K562 (cell line): ENCODE measurements around the gene PSAP.

Source experiments
- ARNT ChIP-seq, 2 experiments: fragments of 450-650 bp; IDR thresholded peaks; 2 replicates each; pipeline ENCODE4 v1.6.1; 2016; ENCODE audit warnings: mild to moderate bottlenecking in 1 of 2
- ATF3 ChIP-seq, 2 experiments: fragments of 450-650 bp in 1 of 2; sonication (generic) in 1 of 2; formaldehyde crosslinking in 1 of 2; IDR thresholded peaks in 1 of 2; conservative IDR thresholded peaks in 1 of 2; 2 replicates each; pipeline versions ENCODE4 v1.6.1 to v1.8.1; 2016 to 2023; ENCODE audit warnings: mild to moderate bottlenecking in 2 of 2, moderate library complexity in 2 of 2, inconsistent platforms in 1 of 2, missing genetic modification reagents in 1 of 2
- CCNT2 ChIP-seq: IDR thresholded peaks from 2 replicates; pipeline ENCODE4 v1.6.1; 2011; ENCODE audit warnings: borderline replicate concordance, low read depth, mild to moderate bottlenecking, moderate library complexity, mixed read lengths, low read length; ENCODE audit not compliant: insufficient read length; ENCODE audit errors: extremely low read depth
- CREB1 ChIP-seq, 2 experiments: sonication (generic) in 1 of 2; formaldehyde crosslinking in 1 of 2; IDR thresholded peaks; 2 replicates each; pipeline versions ENCODE4 v1.6.1 to v1.8.0; 2012 to 2022; ENCODE audit warnings: inconsistent platforms in 1 of 2, mild to moderate bottlenecking in 1 of 2, missing genetic modification reagents in 1 of 2, moderate library complexity in 1 of 2
- CTCF ChIP-seq, 3 experiments: IDR thresholded peaks in 2 of 3; conservative IDR thresholded peaks in 1 of 3; 2 replicates each; pipeline ENCODE4 v1.5.1; 2011 to 2012; ENCODE audit warnings: low read length in 3 of 3, mild to moderate bottlenecking in 3 of 3, control low read depth in 2 of 3, improper control_type of control experiment in 1 of 3, inconsistent platforms in 1 of 3, low read depth in 1 of 3, mixed read lengths in 1 of 3, moderate library complexity in 1 of 3; ENCODE audit not compliant: insufficient read depth in 2 of 3
- EP300 ChIP-seq: IDR thresholded peaks from 2 replicates; pipeline ENCODE4 v1.6.1; 2012; ENCODE audit warnings: low read length, improper control_type of control experiment
- MAX ChIP-seq: sonication (generic); formaldehyde crosslinking; IDR thresholded peaks from 2 replicates; pipeline ENCODE4 v1.9.0; 2022; ENCODE audit warnings: mild to moderate bottlenecking, missing genetic modification reagents
- POLR2A ChIP-seq: fragments of 450-650 bp; conservative IDR thresholded peaks from 2 replicates; pipeline ENCODE4 v1.6.1; 2016
- SMAD2 ChIP-seq: fragments of 150-350 bp; IDR thresholded peaks from 2 replicates; pipeline ENCODE4 v1.6.1; 2014; ENCODE audit warnings: low read depth, mild to moderate bottlenecking, low read length
- ZEB2 ChIP-seq: fragments of 450-650 bp; IDR thresholded peaks from 2 replicates; pipeline ENCODE4 v1.6.1; 2016
- ZHX1 ChIP-seq: fragments of 150-350 bp; conservative IDR thresholded peaks from 2 replicates; pipeline ENCODE4 v1.6.1; 2014; ENCODE audit warnings: low read length
- ZNF561 ChIP-seq: fragments of 450-650 bp; formaldehyde crosslinking; conservative IDR thresholded peaks from 2 replicates; pipeline ENCODE4 v1.4.0; 2020; ENCODE audit warnings: mild to moderate bottlenecking, moderate library complexity
- ZNF639 ChIP-seq, 2 experiments: fragments of 200-800 bp in 1 of 2; sonication (Bioruptor generic) in 1 of 2; sonication (generic) in 1 of 2; formaldehyde crosslinking in 1 of 2; IDR thresholded peaks in 1 of 2; conservative IDR thresholded peaks in 1 of 2; 2 replicates each; pipeline versions ENCODE4 v1.5.0 to v1.6.1; 2016 to 2020; ENCODE audit warnings: missing compliant biosample characterization in 1 of 2, missing genetic modification characterization in 1 of 2, missing genetic modification reagents in 1 of 2

- TF ChIP-seq EP300 (no peak), SMAD2 (no peak), CTCF (IDR thresholded peaks at IDR 0.05 in 2 of 3, conservative IDR thresholded peaks at IDR 0.05 in 1 of 3; ENCODE audit: insufficient read depth in 2 of 3, low read depth in 1 of 3, low read length in 3 of 3) (no peak), CCNT2 (no peak), ZNF561 (CRISPR knock-in tag) (no peak), ZNF639 (CRISPR knock-in tag; conservative IDR thresholded peaks at IDR 0.05 in 1 of 2, IDR thresholded peaks at IDR 0.05 in 1 of 2) (no peak), MAX (CRISPR knock-in tag) (no peak), ZHX1 (no peak), ZEB2 (no peak), ARNT (IDR thresholded peaks at IDR 0.05) (no peak), CREB1 (IDR thresholded peaks at IDR 0.05) (no peak), CREB1 (CRISPR knock-in tag; IDR thresholded peaks at IDR 0.05) (no peak), POLR2A (no peak), ATF3 (IDR thresholded peaks at IDR 0.05) (no peak), ATF3 (CRISPR knock-in tag; conservative IDR thresholded peaks at IDR 0.05) (no peak)
These were observed 72.8 kb downstream of the PSAP start for GRCh38 chr10:71778071-71778825.
